Esophagus muscularis mucosa (tissue), 4 donors: Measurements from ENCODE around the gene POU5F2. TPM values are rescaled to one million over a fixed set of nuclear protein-coding genes. Genes with fewer than 3 reads are reported as not detected.

Experiments
- DNase-seq: peaks from one replicate; pipeline ENCODE4 v3.0.0-alpha.2; 2017; ENCODE audit errors: extremely low spot score
- H3K27ac ChIP-seq, 4 donors: fragments of 200-600 bp; sonication (generic); replicated peaks in 1 of 4; 1 replicate in 3 of 4; 2 replicates in 1 of 4; pipeline ENCODE4 v1.5.1; 2016 to 2019; ENCODE audit warnings: mild to moderate bottlenecking in 1 of 4
- H3K27me3 ChIP-seq, 4 donors: fragments of 200-600 bp; sonication (generic); one replicate each; pipeline versions ENCODE4 v1.5.1 to v1.6.0; 2016 to 2019
- H3K36me3 ChIP-seq, 4 donors: fragments of 200-600 bp; sonication (generic); one replicate each; pipeline ENCODE4 v1.5.1; 2016 to 2019
- H3K4me1 ChIP-seq, 4 donors: fragments of 200-600 bp; sonication (generic); one replicate each; pipeline ENCODE4 v1.5.1; 2016 to 2019
- H3K4me3 ChIP-seq, 4 donors: fragments of 200-600 bp; sonication (generic); 1 replicate in 2 of 4; 2 replicates in 2 of 4; pipeline ENCODE4 v1.5.1; 2016 to 2019; ENCODE audit warnings: mild to moderate bottlenecking in 4 of 4, moderate library complexity in 1 of 4
- H3K9me3 ChIP-seq, 4 donors: fragments of 200-600 bp; sonication (generic); 1 replicate in 3 of 4; 2 replicates in 1 of 4; pipeline ENCODE4 v1.5.1; 2016 to 2019
- EP300 ChIP-seq: sonication (generic); formaldehyde crosslinking; IDR thresholded peaks from one replicate; pipeline ENCODE4 v1.6.1; 2017; ENCODE audit warnings: antibody characterized with exemption
- POLR2A ChIP-seq: fragments of 450-650 bp; IDR thresholded peaks from one replicate; pipeline ENCODE4 v1.6.1; 2017; ENCODE audit warnings: antibody characterized with exemption, moderate library complexity, mild to moderate bottlenecking, low read depth
- POLR2AphosphoS5 ChIP-seq, 2 donors: sonication (generic); formaldehyde crosslinking; IDR thresholded peaks; one replicate each; pipeline ENCODE4 v1.6.1; 2017; ENCODE audit warnings: antibody characterized with exemption in 2 of 2
- WGBS: methylation state at CpG from one replicate; pipeline ENCODE4 v1.1.5; 2018; 5-methylcytosine and 5-hydroxymethylcytosine counted together
- intact Hi-C: fragments of 100-400 bp; cut with DNase I; formaldehyde crosslinking; loops from one replicate; pipeline ENCODE4 v1.15.1; 2023
- total RNA-seq, 4 donors: library from RNA; depleted of rRNA; stranded (reverse); fragments of >200 nt; gene quantifications; one replicate each; pipeline versions ENCODE4 v1.1.0 to v1.2.1, GENCODE V29; 2016
- TF ChIP-seq, protein P1 (sequence below), 3 experiments: fragments of 200-600 bp in 2 of 3; fragments of 450-650 bp in 1 of 3; sonication (generic) in 2 of 3; IDR thresholded peaks; one replicate each; pipeline ENCODE4 v1.5.1; 2017 to 2019; ENCODE audit warnings: antibody characterized with exemption in 3 of 3, mild to moderate bottlenecking in 2 of 3, moderate library complexity in 1 of 3

The POU5F2 gene
- total RNA-seq, 4 donors from 2014 or later = 0.52 to 2.5 (median 1.2) TPM

- H3K9me3 ChIP-seq = no peaks in the 10 kb centered on the region
- H3K4me1 ChIP-seq = no peaks in the 10 kb centered on the region
- no peak overlapping the region for H3K4me3 ChIP-seq
- H3K36me3 ChIP-seq = no peaks in the 10 kb centered on the region
- intact Hi-C loops = no loop called here
- no peak for TF ChIP-seq POLR2A
- TF ChIP-seq POLR2AphosphoS5 (IDR thresholded peaks at IDR 0.05) = no peak
- TF ChIP-seq, protein P1, sequence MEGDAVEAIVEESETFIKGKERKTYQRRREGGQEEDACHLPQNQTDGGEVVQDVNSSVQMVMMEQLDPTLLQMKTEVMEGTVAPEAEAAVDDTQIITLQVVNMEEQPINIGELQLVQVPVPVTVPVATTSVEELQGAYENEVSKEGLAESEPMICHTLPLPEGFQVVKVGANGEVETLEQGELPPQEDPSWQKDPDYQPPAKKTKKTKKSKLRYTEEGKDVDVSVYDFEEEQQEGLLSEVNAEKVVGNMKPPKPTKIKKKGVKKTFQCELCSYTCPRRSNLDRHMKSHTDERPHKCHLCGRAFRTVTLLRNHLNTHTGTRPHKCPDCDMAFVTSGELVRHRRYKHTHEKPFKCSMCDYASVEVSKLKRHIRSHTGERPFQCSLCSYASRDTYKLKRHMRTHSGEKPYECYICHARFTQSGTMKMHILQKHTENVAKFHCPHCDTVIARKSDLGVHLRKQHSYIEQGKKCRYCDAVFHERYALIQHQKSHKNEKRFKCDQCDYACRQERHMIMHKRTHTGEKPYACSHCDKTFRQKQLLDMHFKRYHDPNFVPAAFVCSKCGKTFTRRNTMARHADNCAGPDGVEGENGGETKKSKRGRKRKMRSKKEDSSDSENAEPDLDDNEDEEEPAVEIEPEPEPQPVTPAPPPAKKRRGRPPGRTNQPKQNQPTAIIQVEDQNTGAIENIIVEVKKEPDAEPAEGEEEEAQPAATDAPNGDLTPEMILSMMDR (IDR thresholded peaks at IDR 0.05) = no peak
- TF ChIP-seq EP300 = no peak
- DNase-seq = no peak
- H3K27me3 ChIP-seq = no peaks in the 10 kb centered on the region
- WGBS = 83% methylated on average over 3 of the region's 3 CpGs
- H3K27ac ChIP-seq = no peak overlapping the region
These were observed 18.8 kb downstream of the POU5F2 start for GRCh38 chr5:93722588-93722987.

GRCh38 chr5:93721511-93721910 lies 19.9 kb downstream of the POU5F2 start:
- no peak for DNase-seq
- H3K4me3 ChIP-seq = no peak overlapping the region
- intact Hi-C loops = no loop called here

DNA sequence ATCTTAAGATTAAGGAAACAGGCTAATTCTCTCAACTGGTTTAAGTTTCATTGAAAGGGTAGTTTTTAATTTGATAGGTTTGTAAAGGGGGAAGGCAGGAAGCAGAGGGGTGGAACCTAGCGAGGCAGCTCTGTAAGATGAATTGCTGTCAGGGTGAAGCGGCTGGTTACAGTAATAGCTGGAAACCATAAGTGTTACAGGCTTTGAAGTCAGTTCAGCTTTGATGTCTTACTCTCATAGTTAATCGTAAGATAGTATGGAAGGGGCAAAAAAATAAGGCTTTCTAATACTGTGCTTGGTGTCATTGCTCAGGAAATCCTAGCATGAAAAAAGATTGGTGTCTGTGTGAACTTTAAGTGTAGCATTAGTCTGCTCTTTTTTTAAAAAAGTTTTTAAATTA lies 20.3 kb downstream of the POU5F2 start:
- intact Hi-C loops = no loop called here
- Histone ChIP-seq H3K9me3 (no peaks in the 10 kb centered on the region), H3K27me3 (no peaks in the 10 kb centered on the region), H3K27ac (no peak overlapping the region), H3K4me3 (no peak overlapping the region), H3K36me3 (no peaks in the 10 kb centered on the region), H3K4me1 (peaks cover 0 to 3% (median 0%) of the 10 kb centered on the region in 4 donors)
- TF ChIP-seq EP300 = no peak
- TF ChIP-seq, protein P1 (IDR thresholded peaks at IDR 0.05) = no peak
- WGBS = 89% methylated on average over 3 of the region's 3 CpGs
- DNase-seq = no peak

More at GRCh38 chr5:93721511-93721910, 19.9 kb downstream of the POU5F2 start:
- 61% methylated on average over 1 of the region's 1 CpG for WGBS
- no peaks in the 10 kb centered on the region for H3K27me3 ChIP-seq
- no peaks in the 10 kb centered on the region for H3K36me3 ChIP-seq
- H3K4me1 ChIP-seq = peaks cover 0 to 3% (median 0%) of the 10 kb centered on the region in 4 donors
- no peak overlapping the region for H3K27ac ChIP-seq
- no peaks in the 10 kb centered on the region for H3K9me3 ChIP-seq
- TF ChIP-seq POLR2A = no peak
- no peak for TF ChIP-seq EP300
- TF ChIP-seq POLR2AphosphoS5 (IDR thresholded peaks at IDR 0.05) = no peak
- TF ChIP-seq, protein P1 (IDR thresholded peaks at IDR 0.05) = no peak

DNA sequence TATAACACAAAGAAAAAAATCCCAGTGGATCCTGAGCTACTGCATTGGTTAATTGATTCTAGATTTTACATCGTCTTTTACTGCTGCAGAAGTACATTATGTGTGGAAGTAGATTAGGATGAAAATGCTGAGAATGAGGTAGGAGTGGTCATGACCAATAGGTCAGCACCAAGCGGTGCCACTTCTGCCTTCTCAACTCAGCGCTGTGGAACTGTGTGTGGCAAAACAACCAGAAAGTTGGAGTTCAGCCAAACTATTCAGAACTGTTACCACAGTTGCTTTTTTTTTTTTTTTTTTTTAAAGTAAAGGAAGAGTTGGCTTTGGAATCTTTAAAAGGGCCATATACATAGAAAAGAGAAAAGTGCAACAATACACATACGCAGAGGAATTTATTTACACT lies 24.2 kb downstream of the POU5F2 start:
- no peak for DNase-seq
- intact Hi-C loops = no loop called here

GRCh38 chr5:93716453-93716852 lies 24.9 kb downstream of the POU5F2 start:
- no peaks in the 10 kb centered on the region for H3K36me3 ChIP-seq
- intact Hi-C loops = no loop called here
- no peak for DNase-seq

More for the DNA sequence above, 24.2 kb downstream of the POU5F2 start:
- Histone ChIP-seq H3K9me3 (no peaks in the 10 kb centered on the region), H3K36me3 (no peaks in the 10 kb centered on the region), H3K4me1 (peaks cover 0 to 3% (median 0%) of the 10 kb centered on the region in 4 donors), H3K27ac (no peak overlapping the region), H3K27me3 (no peaks in the 10 kb centered on the region), H3K4me3 (no peak overlapping the region)
- WGBS = 64% methylated on average over 4 of the region's 4 CpGs
- TF ChIP-seq POLR2A (no peak), EP300 (no peak), POLR2AphosphoS5 (IDR thresholded peaks at IDR 0.05) (no peak)
- TF ChIP-seq, protein P1 (IDR thresholded peaks at IDR 0.05) = no peak

More at GRCh38 chr5:93716453-93716852, 24.9 kb downstream of the POU5F2 start:
- H3K4me1 ChIP-seq = peaks cover 0 to 3% (median 0%) of the 10 kb centered on the region in 4 donors
- no peaks in the 10 kb centered on the region for H3K9me3 ChIP-seq
- no peak overlapping the region for H3K4me3 ChIP-seq
- TF ChIP-seq POLR2AphosphoS5 (IDR thresholded peaks at IDR 0.05) = no peak
- no peak for TF ChIP-seq POLR2A
- TF ChIP-seq, protein P1 (IDR thresholded peaks at IDR 0.05) = no peak
- TF ChIP-seq EP300 = no peak
- H3K27ac ChIP-seq = no peak overlapping the region
- H3K27me3 ChIP-seq = no peaks in the 10 kb centered on the region
